ENCODE data around the gene FDX2.

DNA sequence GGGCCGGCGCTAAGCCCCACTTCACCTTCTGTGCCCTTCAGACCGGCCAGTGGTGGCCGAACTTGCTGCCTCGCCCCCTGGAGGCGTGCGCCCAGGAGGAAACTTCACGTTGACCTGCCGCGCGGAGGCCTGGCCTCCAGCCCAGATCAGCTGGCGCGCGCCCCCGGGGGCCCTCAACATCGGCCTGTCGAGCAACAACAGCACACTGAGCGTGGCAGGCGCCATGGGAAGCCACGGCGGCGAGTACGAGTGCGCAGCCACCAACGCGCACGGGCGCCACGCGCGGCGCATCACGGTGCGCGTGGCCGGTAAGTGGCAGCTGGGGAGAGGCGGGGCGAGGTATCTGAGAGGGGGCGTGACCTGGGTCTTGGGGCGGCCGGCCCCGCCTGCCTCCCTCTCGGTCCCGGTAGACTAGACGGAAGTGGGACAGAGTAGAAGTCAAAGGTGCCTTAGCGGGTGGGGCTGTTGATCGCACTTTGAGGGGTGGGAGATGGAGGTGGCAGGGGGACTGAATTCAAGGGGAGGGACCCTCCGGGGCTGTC is 20.4 kb downstream of the FDX2 start:
- TF ChIP-seq, protein P1, sequence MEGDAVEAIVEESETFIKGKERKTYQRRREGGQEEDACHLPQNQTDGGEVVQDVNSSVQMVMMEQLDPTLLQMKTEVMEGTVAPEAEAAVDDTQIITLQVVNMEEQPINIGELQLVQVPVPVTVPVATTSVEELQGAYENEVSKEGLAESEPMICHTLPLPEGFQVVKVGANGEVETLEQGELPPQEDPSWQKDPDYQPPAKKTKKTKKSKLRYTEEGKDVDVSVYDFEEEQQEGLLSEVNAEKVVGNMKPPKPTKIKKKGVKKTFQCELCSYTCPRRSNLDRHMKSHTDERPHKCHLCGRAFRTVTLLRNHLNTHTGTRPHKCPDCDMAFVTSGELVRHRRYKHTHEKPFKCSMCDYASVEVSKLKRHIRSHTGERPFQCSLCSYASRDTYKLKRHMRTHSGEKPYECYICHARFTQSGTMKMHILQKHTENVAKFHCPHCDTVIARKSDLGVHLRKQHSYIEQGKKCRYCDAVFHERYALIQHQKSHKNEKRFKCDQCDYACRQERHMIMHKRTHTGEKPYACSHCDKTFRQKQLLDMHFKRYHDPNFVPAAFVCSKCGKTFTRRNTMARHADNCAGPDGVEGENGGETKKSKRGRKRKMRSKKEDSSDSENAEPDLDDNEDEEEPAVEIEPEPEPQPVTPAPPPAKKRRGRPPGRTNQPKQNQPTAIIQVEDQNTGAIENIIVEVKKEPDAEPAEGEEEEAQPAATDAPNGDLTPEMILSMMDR (conservative IDR thresholded peaks at IDR 0.05 in 1 of 2, IDR thresholded peaks at IDR 0.05 in 1 of 2; ENCODE audit: low read depth in 1 of 2, low read length in 2 of 2) = no peak
- no peak for TF ChIP-seq EZH2 (IDR thresholded peaks at IDR 0.05; ENCODE audit: low read length, missing control alignments)
